Measurements from ENCODE around the gene LMNA.
"Not testable (repeated sequence)": the region's sequence is repeated elsewhere in the genome, so short reads cannot be mapped to it uniquely, and the experiment has no call there.

LMNA gene

DNA sequence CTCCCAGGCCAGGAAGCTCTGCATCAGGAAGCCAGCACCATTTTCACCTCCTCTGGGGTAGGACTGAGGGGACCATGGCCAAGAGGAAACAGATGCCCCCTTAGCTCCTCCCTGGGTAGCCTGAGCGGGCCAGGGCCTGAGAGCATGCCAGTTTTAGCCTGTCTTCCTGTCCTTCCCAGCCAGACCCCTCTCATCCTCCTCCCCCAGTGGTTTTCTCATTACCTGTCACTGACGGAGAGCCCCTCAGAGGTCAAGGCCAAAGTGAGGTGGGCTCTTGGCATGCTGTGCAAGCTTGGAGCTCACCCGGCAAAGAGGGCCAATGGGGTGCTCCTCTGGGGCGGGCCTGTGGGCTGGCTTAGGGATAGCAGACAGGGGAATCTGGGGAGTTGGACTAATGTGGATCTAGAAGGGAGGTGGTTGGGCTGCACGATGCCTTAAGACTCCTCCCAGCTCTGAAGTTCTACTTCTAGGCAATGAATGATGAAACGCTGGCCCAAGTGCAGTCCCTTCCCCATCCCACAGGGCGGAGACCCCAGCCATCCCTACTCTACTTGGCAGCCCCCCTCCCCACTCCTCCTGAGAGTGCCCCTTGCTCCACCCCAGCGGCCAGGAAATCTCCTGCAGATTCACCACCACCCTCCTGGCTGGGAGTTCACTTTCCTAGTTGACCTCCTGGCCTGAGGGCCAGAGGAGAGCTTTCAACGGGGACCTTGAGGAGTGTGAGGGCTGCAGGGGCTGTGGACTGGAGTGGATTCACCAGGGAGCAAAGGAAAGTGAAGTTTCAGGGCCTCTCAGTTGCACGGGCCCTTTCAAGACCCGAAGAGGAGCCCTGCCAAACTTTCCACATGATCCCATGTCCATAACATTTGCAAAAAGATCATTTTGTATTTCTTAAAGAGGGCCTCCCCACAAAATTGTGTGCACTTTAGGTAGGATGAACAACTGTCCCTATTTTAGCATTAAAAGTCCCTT, 9.4 kb upstream of the LMNA start:
- no peak for DNase-seq

DNA sequence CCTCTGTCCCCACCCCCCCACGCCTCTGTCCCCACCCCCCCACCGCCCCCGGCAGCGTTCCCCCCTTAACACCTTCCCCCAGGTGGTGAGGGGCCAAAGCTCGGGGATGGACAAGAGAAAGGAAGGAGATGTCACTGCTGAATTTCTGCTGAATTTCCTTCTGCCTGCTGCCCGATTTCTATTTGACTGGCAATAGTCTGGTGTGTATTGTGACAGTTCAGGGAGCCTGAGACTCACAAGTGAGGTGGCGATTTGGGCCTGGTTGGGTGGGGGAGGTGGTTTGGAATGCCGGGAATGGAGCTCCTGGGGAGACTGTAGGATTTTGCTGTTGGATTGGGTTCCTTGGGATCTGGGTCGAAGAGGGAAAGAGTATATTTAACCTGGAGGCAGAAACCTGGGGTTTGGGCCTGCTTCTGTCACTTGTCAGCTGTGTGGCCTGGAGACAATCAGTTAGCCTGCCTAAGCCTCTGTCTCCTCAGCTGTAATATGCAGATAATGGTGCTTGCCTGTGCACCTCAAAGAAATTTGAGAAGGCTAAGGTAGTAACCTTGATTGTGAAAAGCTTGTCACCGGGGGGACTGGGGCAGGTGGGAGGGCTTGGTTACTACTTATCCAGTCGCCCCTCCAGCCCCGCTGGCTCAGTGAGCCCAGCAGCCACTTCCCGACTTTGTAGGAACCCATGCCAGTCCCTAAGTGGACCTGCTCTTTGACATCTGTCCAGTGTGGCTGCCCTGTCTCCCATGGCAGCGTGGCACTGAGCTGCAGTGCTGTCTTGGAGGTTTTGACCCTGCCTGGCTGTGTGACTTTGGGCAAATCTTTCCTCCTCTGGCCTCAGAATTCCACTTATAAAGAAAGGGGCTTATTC, 7.7 kb upstream of the LMNA start:
- peak; percentile 63 for DNase-seq

DNA sequence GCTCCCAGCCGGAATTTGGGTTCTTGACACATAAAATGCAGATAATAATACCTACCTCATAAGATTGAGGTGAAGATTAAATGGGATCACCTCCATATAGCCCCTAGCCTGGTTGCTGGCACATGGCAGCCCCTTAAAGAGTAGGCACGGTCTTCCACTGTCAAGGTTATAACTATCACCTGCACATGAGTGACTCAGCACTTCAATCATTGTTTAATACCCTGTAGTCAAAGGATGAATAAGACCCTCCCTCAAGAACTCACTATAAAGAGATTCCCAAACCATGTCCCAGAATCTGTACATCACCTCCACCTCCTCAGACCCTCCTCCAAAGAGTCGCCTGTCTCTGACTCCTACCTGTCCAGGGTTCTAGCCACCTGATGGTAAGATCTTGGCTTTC, 6.5 kb upstream of the LMNA start:
- DNase-seq = no peak

DNA sequence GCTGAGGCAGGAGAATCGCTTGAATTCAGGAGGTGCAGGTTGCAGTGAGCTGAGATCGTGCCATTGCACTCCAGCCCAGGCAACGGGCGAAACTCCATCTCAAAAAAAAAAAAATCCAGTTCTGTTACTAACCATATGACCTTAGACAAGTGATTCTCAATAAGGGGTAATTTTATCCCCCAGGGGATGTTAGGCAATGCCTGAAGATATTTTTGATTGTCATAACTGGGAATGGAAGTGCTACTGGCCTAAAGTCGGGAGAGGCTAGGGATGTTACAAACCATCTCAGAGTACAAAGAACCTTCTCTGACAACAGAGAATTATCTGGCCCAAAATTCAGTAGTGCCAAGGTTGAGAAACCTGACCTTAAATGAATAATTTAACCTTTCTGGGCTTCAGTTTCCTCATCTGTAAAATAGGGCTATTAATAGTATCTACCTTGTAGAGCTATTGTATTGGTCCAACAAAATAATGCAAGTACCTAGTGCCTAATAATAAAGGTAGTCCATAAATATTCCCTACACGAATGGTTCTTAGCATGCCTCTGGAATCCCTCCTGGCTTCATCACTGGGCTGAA, 5.8 kb upstream of the LMNA start:
- DNase-seq = peak; percentile 55

DNA sequence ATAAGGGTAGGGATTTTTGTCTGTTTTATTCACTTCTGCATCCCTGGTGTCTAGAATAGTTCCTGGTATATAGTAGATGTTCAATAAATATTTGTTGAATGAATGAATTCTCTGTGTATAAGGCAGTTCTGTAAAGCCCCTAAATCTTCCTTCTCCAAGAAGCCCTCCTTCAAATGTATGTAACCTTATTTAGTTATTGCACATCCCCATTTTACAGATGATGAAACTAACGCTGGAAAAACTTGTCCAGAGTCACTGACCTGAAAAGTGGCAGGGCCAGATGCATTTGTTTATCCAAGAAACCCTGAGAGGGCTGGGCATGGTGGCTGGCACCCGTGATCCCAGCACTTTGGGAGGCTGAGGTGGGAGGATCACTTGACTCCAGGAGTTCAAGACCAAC, 4.3 kb upstream of the LMNA start:
- DNase-seq = no peak

DNA sequence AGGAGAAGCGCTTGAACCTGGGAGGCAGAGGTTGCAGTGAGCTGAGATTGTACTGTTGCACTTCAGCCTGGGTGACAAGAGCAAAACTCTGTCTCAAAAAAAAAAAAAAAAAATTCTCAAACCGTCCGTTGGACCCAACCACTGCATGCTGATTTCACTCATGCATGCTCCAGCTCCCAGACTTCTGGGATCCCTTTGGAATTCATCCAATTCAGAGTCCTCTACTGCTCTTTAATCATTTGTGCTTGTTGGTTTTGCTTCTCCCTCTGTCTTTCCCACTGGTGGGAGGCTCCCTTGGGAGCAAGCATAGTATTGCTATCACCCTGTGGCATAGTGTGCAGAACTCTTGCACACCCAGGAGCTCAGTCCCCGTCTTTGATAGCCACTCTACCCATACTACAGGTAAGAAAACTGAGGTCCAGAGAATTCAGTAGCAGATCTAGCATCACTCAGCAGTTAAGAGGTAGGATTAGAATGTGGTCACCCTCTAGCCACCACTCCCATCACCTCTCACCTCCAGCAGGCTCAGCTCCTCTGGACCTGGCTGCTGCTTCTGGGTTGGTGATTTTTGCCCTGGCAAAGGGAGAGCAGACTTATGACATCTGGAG, 3.1 kb upstream of the LMNA start:
- peak; percentile 39 for DNase-seq

DNA sequence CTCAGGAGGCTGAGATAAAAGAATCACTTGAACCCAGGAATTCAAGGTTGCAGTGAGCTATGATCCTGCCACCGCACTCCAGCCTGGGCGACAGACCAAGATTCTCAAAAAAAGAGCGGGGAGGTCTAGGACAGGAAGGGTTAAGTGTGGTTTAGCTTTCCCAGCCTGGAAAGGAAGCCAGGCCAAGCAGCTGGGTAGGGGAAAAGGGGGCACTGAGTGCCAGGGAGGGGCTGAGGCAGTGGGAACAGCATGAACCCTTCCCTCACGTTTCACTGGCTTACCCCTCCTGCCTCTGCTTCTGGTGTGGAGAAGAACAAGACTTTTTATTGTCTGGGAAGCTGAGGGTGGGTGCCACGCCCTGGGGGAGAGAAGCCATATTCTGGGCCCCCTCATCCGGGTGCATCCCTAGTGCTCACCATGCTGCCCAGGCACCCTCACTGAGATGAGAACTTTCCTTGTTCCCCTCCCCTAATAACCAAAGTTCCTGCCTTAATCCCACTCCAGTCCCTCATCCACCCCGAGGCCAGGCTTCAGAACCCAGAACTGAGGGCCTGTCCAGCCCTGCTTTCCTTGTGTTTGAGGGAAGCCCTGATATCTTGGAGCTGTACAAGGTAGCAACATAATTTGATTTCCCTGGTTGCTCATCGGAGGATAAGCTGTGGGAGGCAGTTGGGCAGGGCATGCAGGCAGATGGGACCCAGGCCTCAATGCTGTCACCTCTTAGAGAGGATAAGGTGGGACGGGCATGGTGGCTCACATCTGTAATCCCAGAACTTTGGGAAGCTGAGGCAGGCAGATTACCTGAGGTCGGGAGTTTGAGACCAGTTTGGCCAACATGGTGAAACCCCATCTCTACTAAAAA, 2.0 kb upstream of the LMNA start:
- DNase-seq = no peak

DNA sequence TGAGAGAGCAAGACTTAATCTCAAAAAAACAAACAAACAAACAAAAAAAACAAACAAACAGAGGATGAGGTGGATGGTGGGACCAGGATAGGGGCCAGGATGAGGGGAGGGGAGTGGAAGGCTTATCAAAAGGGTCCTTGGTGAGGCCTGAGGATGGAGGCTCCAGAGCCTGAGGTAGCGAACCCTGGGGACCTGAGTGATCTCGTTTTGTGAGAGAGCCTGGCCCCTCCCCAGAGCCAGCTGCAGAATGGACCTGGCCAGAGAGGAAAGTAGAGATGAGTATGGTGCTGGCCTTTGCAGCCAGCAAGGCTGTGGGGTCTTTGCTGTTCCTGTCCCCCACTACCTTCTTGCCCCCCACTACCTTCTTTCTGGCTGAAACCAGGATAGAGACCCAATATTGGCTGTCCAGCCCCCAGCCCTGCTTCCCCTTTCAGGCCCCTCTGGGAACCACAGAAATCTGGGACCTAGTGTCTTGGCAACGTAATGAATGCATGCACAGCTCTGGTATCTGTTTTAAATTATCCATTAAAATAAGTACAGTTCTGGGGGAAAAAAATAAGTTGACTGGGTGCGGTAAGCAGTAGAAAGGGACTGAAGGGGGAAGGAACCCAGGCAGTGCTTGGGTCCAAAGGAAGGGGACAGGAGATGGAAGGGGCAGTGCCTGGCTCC, 1.1 kb upstream of the LMNA start:
- DNase-seq = no peak

DNA sequence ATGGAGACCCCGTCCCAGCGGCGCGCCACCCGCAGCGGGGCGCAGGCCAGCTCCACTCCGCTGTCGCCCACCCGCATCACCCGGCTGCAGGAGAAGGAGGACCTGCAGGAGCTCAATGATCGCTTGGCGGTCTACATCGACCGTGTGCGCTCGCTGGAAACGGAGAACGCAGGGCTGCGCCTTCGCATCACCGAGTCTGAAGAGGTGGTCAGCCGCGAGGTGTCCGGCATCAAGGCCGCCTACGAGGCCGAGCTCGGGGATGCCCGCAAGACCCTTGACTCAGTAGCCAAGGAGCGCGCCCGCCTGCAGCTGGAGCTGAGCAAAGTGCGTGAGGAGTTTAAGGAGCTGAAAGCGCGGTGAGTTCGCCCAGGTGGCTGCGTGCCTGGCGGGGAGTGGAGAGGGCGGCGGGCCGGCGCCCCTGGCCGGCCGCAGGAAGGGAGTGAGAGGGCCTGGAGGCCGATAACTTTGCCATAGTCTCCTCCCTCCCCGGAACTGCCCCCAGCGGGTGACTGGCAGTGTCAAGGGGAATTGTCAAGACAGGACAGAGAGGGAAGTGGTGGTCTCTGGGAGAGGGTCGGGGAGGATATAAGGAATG, 505 bp downstream of the LMNA start:
- no peak for DNase-seq

DNA sequence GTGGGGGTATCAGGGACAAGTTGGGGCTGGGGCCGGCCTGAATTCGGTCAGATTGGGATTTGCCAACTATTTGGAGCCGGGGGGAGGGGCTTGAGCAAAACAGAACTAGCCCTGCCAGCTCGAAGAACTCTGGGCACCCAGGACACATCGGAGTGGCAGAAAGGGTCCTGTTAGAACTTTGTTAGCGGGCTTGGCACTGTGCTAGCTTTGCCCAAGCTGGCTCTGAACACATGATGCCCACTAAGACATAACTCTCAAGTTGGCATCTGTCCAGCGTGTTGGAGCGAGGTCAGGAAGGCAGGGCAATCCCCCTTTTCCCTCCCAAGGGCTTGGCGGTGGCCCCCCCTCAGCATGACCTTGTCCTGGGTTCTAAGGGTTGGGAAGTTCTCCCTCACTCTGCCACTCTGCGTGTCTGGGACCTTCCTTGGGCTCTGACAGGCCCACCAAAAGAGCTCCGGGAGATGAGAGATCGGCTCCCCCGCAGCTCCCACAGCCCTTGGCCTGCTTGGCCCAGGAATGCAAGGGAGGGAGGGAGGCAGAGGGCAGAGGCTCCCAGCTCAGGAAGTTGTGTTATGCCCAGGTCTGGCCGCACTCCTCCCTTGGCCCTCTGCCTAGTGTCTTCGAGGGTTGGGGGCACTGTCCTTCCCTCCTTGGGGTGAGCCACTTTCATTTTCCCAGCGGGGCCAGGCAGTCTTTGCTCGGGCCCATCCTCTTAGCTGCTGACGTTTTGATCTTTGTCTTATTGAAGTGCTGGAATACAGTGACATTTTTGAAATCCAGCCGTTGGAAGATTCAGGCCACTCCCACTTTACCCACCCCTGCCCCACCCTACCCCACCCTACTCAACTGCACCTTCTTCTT, 1.2 kb downstream of the LMNA start:
- no peak for DNase-seq

DNA sequence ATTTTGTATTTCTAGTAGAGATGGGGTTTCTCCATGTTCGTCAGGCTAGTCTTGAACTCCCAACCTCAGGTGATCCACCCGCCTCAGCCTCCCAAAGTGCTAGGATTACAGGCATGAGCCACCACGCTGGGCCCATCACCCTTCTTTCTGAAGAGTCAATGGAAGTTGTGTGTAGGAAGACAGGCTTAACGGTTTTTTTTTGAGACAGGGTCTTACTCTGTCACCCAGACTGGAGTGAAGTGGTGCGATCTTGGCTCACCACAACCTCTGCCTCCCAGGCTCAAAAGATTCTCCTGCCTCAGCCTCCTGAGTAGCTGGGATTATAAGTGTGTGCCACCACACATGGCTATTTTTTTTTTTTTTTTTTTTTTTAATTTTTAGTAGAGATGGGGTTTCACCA, 2.2 kb downstream of the LMNA start:
- DNase-seq = not testable (repeated sequence)

DNA sequence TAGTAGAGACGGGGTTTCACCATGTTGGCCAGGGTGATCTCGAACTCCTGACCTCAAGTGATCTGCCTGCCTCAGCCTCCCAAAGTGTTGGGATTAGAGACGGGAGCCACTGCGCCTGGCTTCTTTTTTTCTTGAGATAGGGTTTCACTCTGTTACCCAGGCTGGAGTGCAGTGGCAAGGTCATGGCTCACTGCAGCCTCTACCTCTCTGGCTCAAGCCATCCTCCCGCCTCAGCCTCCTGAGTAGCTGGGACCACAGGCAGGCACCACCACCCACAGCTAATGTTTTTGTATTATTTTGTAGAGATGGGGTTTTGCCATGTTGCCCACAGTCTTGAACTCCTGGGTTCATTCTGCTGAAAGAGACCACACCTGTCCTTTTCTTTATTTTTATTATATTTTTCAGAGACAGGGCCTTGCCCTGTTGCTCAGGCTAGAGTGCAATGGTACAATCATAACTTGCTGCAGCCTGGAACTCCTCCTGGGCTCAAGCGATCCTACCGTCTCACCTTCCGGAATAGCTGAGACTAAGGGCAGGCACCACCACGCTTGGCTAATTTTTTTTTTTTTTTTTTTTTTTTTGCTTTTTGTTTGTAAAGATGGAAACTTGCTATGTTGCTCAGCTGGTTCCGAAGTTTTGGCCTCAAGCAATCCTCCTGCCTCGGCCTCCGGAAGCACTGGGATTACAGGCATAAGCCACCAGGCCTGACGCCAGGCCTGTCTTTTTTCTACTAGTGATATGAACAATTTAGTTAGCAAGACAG, 3.1 kb downstream of the LMNA start:
- no peak for DNase-seq

DNA sequence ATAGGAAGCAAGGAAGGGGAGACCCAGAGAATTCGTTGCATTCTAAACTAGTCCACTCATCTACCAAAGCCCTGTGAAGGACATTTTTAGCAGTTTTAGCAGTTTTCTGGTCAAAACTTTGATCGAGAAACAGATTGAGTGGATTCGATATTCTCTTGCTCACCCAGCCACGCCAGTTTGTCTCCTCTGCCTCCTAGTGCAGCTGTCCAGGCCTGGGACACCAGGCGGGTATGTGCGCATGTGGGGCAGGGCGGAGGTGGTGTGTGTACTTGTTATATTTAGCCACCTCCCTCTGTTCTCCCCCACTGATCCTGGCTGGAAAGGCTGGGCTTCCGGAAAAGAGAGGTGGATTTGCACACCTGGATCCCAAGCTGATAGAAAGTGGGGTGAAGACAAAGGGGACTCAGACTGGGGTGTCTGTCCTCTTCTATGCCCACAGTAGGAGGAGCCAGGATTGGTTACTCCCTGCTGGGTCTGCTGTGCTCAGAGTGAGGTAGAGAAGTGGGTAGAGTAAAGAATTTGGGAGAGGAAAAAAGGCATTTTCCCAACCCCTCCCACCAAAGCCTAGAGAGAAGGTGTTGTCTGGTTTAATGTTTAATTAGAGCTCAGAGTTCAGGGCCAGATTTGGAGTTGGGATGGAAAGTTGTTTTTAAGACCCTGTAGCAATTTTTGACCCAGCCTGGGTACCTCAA, 3.8 kb downstream of the LMNA start:
- DNase-seq = no peak

DNA sequence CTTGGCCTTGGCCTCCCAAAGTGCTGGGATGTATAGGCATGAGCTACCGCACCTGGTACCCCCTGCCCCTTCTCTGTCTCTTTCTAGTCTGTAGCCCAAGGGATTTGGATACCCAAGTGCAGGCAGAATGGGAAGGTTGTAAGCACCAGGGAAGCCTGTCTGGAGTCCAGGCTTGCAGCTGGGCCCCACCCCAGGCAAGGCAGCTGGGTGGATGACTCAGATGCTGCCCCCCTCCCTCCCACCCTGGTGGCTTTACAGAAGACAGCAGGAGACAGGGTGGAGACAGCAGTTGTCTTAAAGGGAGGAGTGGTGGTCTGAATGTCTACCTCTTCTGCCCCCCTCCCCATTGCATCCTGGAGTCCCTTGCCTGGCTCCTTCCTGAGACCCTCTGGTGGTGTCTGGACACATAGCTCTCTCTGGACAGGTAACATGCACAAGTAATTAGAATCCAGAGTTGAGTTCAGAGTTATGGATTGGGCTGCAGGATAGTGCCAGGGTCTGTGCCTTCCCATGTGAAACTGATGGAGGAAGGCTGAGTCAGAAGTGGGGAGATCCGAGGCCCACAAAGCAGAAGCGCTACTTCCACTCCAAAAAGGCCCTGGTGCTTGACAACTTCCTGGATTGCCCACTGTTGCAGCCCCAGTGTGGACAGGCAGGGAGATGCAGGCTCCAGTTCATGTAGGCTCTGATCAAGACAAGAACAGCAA, 5.1 kb downstream of the LMNA start:
- DNase-seq = peak; percentile 56

DNA sequence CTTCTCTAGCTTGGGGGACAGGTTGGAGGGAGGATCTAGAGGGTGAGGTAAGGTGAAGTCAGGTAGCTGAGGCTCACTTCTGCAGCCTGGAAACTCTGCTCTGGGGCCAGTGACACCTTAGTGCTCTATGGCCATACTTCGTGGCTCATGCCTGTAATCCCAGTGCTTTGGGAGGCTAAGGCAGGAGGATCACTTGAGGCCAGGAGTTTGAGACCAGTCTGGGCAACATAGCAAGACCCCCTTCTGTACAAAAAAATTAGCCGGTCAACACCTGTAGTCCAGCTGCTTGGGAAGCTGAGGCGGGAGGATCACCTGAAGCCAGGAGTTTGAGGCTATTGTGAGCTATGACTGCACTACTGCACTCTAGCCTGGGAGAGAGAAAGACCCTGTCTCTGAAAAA, 5.8 kb downstream of the LMNA start:
- no peak for DNase-seq

DNA sequence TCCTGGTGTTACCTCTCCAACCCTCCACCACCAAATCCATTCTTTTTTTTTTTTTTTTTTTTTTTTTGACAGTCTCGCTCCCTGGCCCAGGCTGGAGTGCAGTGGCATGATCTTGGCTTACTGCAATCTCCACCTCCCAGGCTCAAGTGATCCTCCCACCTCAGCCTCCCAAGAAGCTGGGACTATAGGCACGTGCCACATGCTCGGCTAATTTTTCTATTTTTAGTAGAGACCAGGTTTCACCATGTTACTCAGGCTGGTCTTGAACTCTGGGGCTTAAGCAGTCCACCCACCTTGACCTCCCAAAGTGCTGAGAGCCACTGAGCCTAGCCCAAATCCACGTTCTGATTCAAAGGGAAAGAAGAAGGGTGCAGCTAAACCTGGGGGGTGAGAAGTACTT, 6.5 kb downstream of the LMNA start:
- not testable (repeated sequence) for DNase-seq

DNA sequence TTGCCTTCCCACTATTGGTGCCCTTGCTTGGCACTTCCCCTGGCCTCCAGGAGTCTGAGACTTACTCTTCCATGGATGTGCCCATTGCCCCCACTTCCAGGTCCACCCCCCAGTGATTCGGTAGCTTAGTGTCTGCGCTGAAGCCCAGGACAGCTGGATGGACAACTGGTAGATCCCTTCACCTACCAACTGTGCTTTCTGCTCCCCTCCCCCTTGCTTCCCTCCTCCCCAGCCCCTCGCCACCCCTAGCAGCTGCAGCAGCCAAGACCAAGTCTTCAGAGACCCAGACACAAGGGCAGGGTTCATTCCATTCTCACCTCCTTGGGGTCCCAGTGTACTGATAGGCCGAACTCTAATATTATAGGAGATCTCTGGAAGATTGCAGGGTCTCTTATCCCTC, 6.9 kb downstream of the LMNA start:
- DNase-seq = no peak

DNA sequence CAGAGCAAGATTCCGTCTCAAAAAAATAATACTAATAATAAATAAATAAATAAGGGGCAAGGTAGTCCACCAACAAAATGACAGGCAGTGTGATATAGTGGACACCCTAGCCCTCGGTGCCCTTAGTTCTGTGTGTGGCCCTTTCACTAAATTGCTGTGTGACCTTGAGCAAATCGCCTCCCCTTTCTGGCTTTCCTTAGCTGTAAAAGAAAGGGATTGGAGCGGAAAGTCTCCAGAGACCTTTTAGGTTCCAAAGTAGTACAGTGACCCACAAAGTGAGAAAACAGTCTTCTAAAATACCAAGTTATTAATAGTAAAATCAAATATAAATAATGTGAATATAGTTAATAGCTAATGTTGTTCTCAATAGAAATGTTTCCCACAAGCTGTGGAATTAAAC, 7.6 kb downstream of the LMNA start:
- no peak for DNase-seq

Data from NCI-H2171 treated with DMSO at 0.1 percent for 48 hours (cell line).